ENCODE results near the gene PDIA5.
"Not testable (repeated sequence)": the region's sequence is repeated elsewhere in the genome, so short reads cannot be mapped to it uniquely, and the experiment has no call there.

The PDIA5 gene

DNA sequence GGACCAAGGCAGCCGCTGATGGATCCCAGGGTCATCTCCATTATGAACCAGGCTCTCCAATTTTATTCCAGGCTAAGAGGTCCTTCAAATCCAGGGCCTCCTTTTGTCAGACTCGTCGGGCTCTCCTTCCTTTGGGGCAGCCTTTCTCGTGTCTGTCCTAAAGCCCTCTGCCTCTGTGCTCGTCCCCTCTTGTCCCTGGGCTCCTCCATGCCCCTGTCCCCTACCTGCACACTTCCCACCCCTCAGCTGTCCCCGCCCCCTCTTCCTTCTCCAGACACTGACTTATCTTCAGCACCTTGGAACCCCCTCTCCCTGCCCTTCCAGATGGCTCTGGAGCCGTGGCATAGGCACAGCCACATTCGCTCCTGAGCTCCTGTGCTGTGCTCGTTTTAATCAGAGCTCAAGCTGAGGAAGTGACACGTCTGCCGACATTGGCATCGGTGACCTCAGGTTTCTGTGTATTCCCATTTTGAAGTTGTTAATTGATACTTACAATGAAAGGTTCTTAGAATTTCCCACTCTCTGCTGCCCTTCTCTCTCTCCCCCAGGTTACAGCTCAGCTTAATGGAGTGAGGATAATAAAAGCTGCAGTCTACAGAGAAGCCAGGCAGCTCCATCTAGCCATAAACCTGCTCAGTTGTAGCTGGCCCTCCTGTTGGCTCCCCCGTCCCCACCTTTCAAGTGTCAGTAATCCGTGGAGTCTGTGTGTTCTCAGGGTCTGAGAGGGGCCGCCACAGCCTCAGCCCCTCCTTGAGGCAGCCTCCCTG is 83.8 kb downstream of the PDIA5 start:
- no peak for DNase-seq (ENCODE audit: low spot score)

DNA sequence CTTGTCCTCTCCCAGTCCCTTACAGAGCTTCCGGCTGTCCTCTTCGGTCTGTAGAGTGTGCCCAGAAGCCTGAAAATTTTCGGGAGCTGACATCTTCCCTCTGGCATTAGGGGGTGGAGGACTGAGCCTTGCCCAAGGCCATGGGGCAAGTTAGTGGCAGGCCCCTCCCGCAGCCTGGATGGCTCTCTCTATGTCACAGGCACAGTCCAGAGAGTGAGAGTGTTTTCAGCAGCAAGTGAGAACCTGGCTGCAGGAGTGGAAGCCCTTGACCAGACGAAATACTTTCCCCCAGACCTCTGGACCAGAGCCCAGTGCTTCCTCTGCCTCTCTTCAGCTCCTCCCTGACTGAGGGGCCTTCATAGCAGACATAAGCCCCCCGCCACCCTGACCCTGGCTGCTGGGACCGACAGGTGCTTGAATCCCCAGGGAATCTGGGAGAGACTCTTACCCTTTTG is 84.5 kb downstream of the PDIA5 start:
- DNase-seq (ENCODE audit: low spot score): no peak

- DNase-seq (ENCODE audit: low spot score): not testable (repeated sequence)
Measured at GRCh38 chr3:123151853-123152420, 85.1 kb downstream of the PDIA5 start.

GRCh38 chr3:123152687-123153086 is 85.9 kb downstream of the PDIA5 start:
- DNase-seq (ENCODE audit: low spot score): peak; percentile 21

DNA sequence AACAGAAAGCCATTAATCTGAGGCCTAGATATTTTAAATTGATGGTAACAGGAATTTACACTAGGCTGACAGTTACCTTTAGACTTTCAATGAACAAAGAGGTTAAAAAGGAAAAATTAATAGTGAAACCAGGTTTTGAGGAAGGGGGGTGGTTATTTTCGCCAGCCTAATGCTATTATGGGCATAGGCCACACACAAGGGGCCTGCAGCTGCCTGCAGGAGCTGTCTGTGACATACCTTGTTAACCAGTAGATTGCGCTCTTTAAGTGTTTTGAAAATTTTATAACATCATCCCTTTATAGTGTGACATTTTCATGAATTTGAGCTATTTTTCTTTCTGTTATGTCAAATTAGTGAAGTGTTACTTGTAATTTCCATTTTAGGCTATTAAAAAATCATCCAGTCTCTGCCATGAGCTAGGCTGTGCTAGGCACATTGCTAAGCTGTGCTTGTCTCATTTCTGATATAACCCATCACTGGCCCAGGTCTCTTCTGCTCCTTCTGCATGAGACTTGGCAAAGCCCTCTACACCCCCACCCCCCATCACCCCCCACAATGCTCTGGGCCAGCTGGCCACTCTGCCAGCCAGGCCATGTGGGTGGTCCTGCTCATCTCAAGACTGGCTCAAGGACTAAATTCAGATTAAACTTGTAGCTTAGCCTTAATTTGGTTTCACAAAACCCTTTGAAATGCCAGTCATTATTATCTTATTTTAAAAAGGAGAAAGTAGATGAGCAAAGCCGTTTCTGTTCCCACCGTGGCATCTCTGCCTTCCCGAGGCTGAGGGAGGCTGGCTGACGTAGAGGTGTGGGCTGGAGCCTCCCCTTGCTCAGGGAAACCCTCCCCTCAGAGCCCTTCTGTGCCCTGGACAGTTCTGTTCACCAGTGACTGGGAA is 86.5 kb downstream of the PDIA5 start:
- no peak for DNase-seq (ENCODE audit: low spot score)

GRCh38 chr3:123154020-123154985 is 87.5 kb downstream of the PDIA5 start:
- no peak for DNase-seq (ENCODE audit: low spot score)

DNA sequence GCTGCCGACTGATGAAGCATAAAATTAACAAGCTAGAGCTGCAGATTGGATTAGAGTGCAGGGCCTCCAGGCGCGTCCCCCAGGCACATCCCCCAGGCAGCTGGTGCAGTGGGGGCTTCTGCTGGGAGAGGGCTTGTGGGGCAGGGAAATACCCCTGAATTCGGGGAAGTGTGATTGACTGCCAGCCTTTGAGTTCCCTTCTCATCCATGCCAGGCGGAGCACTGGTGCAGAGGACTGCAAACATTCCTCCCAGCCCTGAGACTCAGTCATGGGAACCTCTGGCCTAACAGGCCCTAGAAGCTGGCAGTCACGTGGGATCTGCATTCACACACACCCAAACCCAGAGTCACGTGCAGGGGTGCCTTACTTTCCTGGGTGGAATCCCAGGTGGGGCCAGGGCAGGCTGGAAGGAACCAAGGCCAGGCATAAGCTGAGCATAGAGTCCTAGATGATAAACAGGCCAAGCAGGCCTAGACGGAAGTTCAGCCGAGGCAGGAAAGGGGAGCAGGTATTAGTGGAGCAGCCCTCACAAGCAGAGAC is 88.7 kb downstream of the PDIA5 start:
- no peak for DNase-seq (ENCODE audit: low spot score)

GRCh38 chr3:123156276-123156995 is 89.6 kb downstream of the PDIA5 start:
- DNase-seq (ENCODE audit: low spot score): no peak

GRCh38 chr3:123157209-123157597 is 90.4 kb downstream of the PDIA5 start:
- no peak for DNase-seq (ENCODE audit: low spot score)

DNA sequence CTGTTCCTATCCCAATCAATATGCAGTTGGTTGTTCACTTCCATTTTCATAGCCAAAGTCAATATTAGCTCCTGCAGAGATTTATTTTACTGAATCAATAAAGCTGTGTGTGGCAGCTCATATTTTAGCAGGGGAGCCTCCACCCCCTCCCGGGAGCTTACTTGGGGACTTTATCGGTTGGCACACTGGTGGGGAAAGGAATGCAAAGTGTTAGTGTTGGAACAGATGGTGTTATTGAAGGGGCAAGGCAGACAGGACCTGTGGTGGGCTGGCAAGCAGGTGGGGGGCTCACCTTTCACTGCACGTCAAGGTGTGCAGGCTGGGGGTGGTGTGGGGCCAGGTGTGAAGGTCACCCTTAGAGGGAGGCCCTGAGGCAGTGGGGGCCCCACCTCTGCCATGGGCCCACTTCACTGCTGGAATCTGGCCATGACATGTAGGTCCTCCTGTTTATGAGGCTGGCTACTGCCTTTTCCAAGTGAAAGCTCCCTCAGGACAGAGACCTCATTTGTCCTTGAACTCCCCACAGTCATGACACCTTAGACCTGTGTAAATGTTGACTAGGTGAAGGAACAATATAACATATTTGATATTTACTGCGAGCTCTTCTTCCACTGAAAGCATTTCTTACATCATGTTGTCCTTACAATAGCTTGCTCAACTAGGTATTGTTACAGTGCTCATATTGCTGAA is 90.9 kb downstream of the PDIA5 start:
- no peak for DNase-seq (ENCODE audit: low spot score)

- DNase-seq (ENCODE audit: low spot score): no peak
Measured at GRCh38 chr3:123158330-123158729, 91.5 kb downstream of the PDIA5 start.

- no peak for DNase-seq (ENCODE audit: low spot score)
Measured at GRCh38 chr3:123158899-123159390, 92.1 kb downstream of the PDIA5 start.

DNA sequence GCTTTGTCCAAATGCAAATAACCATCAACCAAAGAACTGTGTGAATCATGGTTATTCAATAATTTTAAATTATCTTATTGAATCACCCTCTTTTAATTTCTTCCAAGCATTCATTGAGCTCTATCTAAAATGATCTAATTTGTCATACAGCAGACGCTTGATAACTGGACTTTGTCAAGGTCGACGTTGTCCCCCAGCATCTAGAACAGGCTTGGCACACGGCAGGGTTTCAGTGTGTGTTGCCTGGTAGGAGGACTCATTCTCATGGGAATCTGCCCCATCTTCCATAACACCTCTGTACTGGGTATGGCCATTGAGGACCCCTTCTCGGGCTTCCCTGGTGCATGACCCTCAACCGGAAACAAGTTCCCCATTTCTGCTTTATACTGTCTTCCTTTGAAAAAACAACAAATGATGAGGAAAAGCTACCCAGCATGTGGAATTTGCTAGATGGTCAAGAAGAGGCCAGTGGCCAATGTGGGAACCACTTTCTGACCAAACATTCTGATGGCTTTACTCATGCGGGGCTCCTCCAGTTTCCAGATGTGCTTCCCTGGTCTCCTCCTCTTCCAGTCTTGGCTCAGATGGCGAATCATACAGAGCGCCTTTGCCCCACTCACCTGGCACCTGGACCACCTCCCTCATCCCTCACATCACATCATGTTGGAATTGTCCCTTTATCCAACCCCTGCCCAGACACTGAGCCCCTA is 93.3 kb downstream of the PDIA5 start:
- no peak for DNase-seq (ENCODE audit: low spot score)

DNA sequence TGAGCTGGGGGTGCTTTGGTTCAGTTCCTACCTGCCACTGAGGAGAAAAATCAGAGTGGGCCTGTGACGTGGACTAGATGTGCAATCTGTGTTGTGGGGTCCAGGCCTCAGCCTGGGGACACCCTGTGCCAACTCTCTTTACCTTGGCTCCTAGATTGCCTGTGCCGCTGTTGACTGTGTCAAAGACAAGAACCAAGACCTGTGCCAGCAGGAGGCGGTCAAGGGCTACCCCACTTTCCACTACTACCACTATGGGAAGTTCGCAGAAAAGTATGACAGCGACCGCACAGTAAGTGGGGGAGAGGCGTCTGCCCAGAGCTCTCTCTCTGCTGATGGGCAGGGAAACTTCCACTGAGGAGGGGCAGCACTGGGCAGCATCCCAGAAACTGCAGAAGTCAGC is 94.3 kb downstream of the PDIA5 start:
- no peak for DNase-seq (ENCODE audit: low spot score)

- DNase-seq (ENCODE audit: low spot score): no peak
Measured at GRCh38 chr3:123163141-123163540, 96.3 kb downstream of the PDIA5 start.

- DNase-seq (ENCODE audit: low spot score): no peak
Measured at GRCh38 chr3:123165163-123165562, 98.3 kb downstream of the PDIA5 start.

DNA sequence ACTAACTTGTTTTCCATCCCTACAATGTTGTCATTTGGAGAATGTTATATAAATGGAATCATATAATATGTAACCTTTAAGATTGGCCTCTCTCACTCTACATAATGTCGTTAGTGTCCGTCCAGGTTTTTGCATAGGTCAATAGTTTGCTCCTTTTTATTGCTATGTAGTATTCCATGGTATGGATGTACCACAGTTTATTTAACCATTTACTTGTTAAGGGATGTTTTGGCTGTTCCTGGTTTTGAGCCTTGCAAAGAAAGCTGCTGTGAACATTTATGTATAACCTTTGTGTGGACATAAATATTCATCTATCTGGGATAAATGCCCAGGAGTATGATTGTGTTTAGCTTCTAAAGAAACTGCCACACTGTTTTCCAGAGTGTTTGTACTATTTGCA is 100.9 kb downstream of the PDIA5 start:
- DNase-seq (ENCODE audit: low spot score): no peak

DNA sequence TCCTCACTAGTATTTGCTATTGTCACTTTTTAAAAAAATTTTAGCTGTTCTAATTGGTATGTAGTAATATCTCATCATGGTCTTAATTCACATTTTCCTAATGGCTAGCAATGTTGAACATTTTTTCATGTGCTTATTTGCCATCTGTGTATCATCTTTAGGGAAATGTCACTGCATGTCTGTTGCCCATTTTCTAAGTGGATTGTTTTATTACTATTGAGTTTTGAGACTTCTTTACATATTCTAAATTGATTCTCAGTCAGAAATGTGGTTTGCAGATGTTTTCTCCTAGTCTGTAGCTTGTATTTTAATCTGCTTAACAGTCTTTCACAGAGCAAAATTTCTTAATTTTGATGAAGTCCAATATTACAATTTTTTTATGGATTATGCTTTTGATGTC is 101.3 kb downstream of the PDIA5 start:
- no peak for DNase-seq (ENCODE audit: low spot score)

GRCh38 chr3:123168605-123169004 is 101.8 kb downstream of the PDIA5 start:
- DNase-seq (ENCODE audit: low spot score): no peak

Measured in putamen (tissue), 1 donor.